Mucosa of gallbladder (tissue), 1 donor: ENCODE results near the gene LSS. TPM values are rescaled to one million over a fixed set of nuclear protein-coding genes. Genes with fewer than 3 reads are reported as not detected.

Experiments
- DNase-seq: peaks from one replicate; pipeline ENCODE4 v3.0.0-alpha.2; 2020; ENCODE audit warnings: low spot score
- total RNA-seq: library from RNA; stranded (reverse); gene quantifications from one replicate; pipeline ENCODE4 v1.2.1, GENCODE V29; 2021
- donor health status: DM: no; HTN: no; CAD: no.

LSS gene
- total RNA-seq, 1 donor from 2014 or later: 125 TPM

- no peak for DNase-seq
Observed at GRCh38 chr21:46218906-46219590, 9.5 kb downstream of the LSS start.

- no peak for DNase-seq
Observed at GRCh38 chr21:46217511-46218196, 10.9 kb downstream of the LSS start.

DNA sequence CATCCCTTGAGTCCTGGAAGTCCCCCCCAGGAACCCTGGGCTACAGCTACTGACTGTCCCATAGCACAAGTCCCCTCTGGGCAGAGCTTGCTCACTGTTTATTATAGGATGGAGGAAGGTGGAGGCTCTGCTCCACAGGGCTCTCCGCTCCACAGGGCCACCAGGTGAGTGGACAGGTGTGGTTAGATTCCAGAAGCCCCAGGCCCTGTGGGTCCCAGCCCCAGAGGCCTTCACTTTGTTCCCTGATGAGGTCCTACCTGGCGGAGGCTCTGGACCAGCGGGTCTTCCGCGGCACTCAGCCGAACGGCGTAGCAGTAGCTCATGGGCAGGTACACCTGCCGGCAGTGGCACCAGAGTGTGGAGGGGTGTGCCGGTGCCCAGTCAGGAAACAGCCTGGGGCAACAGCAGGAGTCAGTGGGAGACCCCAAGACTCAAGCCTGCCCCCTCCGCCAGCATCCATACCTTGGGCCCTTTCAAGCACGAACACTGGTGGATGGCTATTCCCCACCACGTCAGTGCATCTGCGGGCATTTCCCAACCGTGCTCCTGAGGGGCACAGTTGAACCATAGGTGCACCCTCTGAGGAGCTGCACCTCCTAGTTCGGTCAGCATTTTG, 12.3 kb downstream of the LSS start:
- DNase-seq: no peak

- no peak for DNase-seq
Observed at GRCh38 chr21:46215436-46216131, 13.0 kb downstream of the LSS start.

DNA sequence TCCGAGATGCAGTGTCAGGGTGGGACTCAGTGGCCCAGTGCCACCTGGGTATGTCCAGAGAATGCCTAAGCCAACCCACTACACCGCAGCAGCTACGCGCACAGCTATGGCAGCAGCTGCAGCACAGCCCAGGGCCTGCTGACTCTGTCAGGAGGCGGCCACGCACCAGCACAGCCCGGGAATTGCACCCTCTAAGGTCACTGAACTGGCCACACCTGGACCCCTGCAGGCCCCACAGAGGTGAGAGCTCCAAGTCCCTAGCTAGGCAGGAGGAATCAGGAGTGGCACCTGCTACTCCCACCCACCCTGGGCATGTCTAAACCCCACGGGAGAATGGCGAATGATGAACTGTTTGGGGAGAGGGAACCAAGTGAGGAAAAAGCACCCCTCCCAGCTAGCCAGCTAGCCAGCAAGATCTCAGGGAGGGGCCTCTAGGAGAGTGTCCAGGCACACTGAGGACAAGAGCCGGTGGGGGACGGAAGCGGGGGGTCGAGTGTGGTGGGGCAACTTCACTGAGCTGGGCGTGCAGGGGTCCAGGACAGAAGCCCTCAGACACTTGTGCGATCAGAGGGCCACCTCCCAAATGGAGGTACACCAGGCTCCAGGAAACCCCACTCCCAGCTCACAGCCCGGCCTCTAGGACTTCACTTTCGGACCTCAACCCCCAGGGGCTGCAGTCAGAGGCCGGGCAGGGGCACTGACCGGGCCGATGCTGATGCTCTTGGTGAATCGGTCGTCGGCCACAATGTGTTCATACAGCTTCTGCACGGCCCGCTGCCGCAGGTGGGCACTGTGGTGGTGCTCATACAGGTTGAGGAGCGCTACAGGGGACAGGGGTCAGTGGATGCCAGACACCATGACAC, 13.9 kb downstream of the LSS start:
- DNase-seq: no peak

- no peak for DNase-seq
Observed at GRCh38 chr21:46213620-46214286, 14.8 kb downstream of the LSS start.

- no peak for DNase-seq
Observed at GRCh38 chr21:46212721-46213484, 15.7 kb downstream of the LSS start.

- no peak for DNase-seq
Observed at GRCh38 chr21:46211786-46212720, 16.5 kb downstream of the LSS start.

- DNase-seq: no peak
Observed at GRCh38 chr21:46211376-46211775, 17.2 kb downstream of the LSS start.

DNA sequence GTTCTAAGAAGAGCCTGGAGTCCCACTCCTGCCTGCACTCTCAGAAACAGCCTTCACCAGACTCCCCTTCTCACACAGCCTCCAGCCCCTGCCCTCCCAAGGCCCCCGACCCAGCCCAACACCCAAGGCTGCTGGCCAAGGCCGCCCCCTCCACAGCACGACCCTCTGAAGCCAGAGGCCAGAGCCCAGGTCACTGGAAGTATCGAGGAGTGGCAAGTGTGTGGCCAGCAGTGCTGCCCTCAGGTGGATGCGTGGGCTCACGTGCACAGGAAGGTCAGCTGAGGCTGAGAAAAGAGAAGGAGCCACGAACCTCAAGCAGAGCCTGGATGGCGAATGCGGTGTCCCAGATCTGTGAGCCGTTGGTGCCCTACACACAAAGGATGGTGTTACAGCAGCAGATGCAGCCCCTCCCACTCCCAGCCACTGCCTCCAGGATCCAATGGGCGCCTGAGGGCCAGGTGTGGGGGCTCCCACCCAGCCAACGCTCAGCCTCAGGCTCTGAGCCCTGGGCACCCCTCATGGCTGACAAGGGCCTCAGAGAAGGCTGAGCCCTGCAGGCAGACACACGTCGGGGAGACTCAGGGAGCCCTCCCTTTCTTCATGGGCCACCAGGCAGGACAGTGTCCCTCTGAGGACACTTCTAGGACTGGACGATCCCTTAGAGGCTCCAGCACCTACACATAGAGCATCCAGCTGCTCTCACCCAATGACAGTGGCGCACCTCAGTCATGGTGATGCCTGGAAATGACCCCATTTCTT, 18.0 kb downstream of the LSS start:
- no peak for DNase-seq

- no peak for DNase-seq
Observed at GRCh38 chr21:46208761-46209721, 19.5 kb downstream of the LSS start.

- no peak for DNase-seq
Observed at GRCh38 chr21:46207920-46208591, 20.5 kb downstream of the LSS start.

DNA sequence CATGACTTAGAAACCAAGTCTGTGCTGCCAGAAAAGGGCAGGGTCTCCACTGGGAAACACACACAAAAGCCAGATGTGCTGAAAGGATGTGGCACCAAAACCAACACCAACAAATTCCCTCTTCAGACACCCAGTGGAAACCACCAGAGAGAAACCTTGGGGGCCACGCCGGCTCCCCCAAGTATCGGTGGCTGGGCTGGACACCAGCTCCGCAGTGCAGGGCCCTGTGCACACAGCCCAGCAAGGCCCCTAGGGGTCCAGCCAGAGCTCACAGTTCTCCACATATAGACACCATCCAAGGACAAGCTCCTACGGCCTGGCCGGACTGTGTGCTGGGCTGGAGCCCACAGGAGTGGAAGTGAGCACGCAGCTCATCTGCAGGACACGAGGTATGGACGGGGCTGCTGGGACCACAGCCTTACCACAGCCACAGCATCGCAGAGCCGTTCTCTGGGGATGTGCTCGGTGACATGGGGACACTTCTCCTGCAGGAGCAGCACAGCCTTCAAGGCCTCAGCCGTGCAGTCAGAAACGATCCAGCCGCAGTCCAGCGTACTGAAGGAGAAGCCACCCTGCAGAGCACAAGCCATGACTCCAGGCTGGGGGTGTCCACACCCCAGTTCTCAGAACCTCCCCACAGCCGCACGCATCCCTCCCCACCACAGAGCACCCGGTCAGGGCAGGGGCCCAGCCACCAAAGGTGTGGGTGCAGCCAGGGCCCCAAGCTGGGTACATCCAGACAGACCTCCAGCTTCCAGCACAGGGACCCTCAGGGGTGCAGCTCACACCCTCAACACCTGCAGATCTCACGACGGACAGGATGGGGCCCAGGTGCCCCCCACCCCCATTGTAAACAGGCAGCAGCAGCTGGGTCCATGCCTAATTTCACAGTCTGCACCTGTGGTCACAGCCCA, 21.3 kb downstream of the LSS start:
- no peak for DNase-seq

GRCh38 chr21:46206163-46207005, 22.2 kb downstream of the LSS start:
- DNase-seq: no peak

- no peak for DNase-seq
Observed at GRCh38 chr21:46205766-46206162, 22.8 kb downstream of the LSS start.
